C1 segment of cervical spinal cord (tissue), 14 donors: Measurements from ENCODE around the gene TNFSF12.
A peak's percentile ranks its signal among the peaks of the same experiment; 100 is the strongest.
"Not testable (repeated sequence)": the region's sequence is repeated elsewhere in the genome, so short reads cannot be mapped to it uniquely, and the experiment has no call there.

Experiments used
- DNase-seq, 14 donors: peaks; one replicate each; lab custom pipeline; 2025; lab: John Stamatoyannopoulos, UW

The TNFSF12 gene

DNA sequence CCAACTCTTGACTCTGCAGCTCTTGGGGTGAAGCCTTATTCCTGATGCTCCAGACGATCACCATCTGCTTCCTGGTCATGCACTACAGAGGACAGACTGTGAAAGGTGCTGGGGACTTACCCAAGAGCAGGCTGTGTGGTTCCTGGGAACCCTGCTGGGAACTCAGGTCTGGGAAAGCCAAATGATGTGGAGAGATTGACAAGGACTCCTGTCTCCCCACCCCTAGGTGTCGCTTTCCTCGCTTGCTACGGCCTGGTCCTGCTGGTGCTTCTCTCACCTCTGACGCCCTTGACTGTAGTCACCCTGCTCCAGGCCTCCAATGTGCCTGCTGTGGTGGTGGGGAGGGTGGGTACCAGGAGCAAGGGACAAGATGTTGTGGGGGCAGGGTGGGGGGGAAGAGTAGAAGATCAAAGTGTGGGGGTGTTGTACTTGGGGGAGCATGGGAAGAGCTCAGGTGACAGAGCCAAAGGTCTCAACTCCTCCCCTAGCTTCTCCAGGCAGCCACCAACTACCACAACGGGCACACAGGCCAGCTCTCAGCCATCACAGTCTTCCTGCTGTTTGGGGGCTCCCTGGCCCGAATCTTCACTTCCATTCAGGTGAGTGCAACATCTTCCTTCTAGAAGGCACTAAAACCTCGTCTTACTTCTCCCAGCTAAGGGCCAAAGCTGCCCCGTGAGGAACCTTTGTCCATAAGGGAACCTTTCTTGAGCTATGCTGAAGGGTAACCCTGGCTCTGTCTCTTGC lies 38.0 kb downstream of the TNFSF12 start:
- peak in 1 of 14 donors; percentile 5 for DNase-seq

DNA sequence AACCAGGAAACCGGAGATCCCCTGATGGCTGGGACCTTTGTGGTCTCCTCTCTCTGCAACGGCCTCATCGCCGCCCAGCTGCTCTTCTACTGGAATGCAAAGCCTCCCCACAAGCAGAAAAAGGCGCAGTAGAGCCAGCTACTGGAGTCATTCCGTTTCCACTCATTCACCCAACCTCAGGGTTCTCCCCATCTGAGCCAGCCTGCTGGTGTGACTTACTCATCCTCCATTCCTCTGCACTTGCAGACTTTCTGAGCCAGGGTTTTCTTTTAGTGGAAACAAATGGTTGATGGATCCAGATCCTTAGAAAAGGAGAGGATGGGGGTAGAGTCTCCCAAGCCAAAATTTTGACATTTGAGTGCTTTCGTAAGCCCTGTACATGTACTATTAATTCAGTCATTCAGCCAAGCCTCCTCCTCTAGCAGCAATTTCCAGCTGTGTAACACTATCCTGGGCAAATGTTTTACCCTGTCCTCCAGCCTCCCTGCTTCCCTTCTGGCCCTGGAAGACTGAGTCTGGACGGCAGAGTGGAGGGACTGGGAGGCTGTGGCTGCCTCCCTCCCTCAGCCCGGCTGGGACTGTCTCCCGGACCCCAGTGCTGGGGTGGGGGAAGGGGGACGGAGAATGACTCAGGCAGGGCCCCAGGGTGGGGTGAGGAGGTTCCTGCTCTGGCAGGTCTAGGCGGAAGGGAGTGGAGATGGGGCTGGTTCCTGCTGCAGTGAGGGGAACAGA lies 38.7 kb downstream of the TNFSF12 start:
- DNase-seq: no peak

DNA sequence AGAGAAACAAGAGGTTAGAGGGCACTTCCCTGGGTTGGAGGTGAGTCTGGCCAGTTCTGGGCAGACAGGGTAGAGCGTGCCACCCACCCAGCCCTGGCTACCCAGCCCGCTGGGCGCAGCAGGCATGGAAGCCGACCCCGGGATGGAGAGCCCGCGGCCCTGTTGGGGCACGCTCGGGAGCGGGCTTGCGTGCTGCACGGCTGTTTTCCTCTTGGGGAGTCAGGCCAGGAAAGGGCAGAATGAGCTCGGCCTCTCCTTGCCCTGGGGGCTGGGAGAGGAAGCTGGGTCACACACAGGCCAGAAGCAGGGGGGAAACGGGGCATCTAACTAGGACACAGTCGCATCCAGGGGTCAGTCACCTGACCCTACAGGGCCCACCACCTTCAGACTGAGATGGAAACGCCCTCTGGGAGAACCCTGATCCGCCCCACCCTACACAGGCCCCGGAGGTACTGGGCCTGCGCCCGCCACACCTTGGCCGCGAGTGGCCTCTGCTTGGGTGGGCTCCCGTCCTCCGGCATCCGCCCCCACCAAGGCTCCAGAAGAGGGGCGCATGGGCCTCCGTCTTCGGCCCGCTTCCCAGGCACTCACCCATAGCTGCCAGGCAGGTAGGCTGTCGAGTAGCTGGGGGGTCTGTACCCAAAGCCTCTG lies 39.8 kb downstream of the TNFSF12 start:
- DNase-seq: peak in 1 of 14 donors; percentile 68

DNA sequence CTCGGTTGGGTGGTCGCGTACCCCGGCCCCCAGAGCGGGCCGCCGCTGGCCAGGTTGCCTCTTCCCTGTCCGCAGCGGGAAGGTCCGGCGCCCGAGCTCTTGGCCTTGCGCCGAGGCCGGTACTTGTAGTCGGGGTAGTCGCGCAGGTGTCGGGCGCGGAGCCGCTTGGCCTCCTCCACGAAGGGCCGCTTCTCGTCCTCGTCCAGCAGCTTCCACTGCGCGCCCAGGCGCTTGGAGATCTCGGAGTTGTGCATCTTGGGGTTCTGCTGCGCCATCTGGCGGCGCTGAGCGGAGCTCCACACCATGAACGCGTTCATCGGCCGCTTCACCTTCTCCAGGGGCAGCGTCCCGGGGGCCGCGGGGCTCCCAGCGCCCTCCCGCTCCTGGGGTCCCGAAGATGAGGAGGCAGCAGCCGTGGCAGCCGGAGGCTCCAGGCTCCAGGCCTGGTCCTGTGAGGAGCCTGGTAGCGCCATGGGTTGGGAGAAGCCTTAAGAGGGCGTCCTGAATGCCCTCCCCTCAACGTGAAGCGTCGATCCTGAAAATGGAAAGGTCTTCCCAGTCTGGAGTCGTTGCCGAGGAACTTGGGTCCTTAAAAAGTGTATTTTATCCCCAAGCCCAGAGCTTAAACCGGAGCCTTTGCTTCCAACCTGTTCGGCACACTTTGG lies 40.5 kb downstream of the TNFSF12 start:
- DNase-seq: peak in 11 of 14 donors; percentile 11 to 83 (median 65)

DNA sequence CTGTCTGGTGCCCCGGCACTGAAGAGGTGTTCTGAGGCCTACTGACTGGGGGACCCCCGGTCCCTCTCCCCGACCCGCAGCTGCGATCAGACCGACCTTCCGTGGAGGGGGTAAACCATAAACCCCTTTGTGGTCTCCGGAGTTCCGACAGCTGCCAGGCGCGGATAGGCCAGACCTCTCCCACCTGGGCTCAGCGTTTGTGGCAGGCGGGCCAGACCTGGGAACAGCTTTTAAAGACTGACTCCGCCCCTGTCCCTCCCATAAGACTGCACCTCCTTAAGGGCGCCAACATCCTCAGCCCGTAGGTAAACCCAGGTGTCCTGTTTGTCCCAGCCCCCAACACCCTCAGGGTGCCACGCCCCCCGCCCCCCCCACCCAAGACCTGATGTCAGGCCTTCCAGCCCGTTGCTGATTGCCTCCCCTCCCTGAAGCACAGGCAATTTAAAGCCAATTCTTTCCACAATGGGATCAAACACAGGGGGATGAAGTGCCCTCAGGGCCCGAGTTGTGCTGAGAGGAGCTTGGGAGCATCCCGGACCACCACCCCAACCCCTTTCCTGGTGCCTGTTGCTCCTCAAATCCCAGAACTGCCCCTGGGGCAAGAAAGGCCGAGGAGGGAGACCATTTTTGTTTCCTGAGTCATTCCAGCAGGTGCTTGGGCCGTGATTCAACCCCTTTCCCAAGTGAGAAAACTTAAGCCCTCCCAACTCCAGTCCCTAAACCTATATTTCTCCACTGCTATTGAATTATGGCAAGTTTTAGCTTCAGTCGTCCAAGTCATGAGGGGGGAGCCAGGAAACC lies 41.2 kb downstream of the TNFSF12 start, which contains the start of gene SOX15:
SOX15 (minus strand) TSS at position 204 of the 801 bp plus-strand sequence. CDS start 418 bp downstream, outside the sequence.
- DNase-seq: no peak

DNA sequence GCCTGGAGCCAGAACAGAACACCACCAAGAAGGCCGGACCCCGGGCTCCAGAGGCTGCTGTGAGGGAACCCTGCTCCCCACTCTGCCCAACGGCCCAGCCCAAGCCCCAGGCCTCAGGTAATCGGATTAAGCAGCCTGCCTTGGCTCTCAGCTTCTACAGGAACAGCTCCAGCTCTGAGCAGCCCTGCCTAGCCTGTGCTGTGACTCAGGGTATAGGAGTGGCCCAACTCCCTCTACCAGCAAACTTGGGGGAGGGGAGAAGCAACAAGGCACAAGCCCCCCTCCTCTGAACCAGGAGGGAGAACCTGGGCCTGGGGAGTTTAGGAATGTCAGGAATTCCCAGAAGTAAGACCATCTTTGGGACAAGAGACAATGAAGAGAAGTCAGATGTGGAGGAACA lies 41.9 kb downstream of the TNFSF12 start:
- no peak for DNase-seq

DNA sequence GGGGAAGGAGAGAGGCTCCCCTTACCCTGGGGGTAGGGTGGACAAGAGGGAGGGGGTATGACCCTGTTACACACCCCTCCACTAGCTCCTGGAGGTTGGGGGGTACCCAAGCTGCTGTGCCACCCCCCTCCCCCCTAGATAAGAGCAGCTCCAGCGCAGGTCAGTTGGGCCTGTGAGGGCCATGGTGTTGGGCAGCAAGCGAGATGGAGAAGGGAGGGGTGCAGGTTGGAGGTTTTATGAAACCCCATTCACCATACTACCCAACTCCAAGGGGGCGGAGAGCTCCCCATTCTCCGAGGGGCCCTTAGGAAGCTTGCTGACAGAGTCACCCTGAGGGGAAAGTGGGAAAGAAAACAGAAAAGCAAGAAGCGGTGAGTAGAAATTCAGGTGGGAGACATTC lies 42.7 kb downstream of the TNFSF12 start:
- DNase-seq: no peak

DNA sequence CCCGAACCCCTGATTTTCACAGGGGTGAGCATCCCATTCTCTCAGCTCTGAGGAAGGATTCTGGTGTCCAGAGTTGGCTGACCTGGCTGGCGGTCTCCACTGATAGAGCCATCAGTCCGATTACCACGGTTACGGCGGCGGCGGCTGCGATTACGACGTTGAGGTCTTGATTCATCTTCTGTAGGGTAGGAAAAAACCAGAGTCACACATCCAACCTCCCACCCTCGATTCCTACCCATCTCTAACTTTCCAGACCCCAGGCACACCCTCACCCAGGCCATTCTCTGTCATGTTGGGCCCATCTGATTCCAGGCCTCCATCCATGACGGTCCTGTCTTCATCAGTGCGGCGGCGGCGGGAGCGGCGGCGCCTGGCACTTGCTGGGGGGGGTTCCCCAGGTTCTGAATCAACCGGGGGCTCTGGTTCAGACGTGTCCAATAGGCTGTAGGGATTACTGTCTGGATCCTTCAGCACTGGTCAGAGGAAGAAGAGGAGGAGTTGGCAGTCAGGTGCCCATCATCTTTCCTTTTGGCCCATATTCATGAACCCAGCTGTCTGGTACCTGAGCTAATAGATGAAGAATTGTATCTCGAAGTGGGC lies 43.7 kb downstream of the TNFSF12 start:
- DNase-seq: no peak

DNA sequence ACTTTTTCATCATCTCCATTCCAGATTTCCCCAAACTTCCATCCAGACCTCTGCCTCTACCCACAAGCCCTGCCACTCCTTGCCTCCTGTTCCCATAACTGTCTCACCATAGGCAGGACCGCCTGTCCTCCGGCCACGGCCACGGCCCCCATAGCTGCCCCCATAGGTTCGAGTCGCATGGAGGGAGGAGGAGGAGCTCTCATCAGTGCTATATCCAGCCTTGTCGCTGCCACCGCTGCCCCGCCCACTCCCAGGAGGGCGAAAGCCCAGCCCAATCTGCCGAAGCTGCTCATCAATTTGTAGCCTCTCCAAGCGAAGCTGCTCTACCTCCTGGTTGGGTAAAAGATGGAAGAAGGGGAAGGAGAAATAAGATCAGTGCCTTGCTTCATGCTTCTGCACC lies 44.4 kb downstream of the TNFSF12 start:
- DNase-seq: no peak

DNA sequence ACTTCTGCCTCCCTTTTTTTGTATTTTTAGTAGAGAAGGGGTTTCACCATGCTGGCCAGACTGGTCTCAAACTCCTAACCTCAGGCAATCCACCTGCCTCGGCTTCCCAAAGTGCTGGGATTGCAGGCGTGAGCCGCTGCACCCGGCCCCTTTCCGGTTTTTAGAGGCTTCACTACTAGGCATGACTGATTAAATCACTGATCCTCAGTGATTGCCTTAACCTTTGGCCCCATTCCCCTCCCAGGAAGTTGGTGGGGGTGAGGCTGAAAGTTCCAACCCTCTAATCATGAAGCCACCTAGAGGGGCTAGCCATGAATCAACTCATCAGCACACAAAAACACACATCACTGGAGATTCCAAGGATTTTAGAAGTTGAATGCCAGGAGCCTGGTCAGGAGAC lies 48.7 kb downstream of the TNFSF12 start:
- DNase-seq: not testable (repeated sequence)

DNA sequence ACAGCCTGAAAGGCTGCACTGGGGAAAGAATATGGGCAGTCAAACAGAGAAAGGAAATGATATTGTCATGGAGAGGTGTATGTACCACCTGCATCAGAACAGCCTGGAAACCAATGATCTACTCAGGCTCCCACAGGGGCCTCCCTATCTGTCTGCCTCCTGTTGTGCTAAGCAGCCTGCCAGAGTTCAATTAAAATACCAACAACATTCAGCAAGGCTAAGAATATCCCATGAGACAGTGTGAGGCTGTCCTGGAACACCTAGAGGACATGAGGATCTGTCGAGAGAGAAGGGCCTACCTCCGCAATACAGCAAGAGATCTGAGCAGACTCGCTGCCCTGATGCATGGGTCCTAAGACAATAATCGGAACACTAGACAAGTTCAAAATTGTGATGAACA lies 57.4 kb downstream of the TNFSF12 start:
- DNase-seq: no peak
